ENCODE results near the gene RABEPK.

DNA sequence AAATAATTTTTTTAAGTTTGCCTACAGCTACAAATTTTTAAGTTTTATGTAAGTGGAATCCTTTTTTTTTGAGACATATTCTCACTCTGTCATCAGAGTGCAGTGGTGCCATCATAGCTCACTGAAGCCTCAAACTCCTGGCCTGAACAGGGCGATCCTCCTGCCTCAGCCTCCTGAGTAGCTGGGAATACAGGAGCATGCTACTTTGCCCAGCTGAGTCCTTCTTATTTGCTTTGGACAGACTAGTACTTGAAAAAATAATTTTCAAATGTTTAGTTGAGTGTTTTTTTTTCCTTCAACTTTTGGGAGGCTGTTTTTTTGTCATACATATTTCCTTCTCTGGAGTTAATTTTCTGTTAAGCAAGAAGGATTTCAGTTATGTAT, 68.7 kb downstream of the RABEPK start:
- no peak for TF ChIP-seq EZH2 (IDR thresholded peaks at IDR 0.05; ENCODE audit: insufficient read depth, poor library complexity, severe bottlenecking)
- TF ChIP-seq EZH2phosphoT487 (IDR thresholded peaks at IDR 0.05; ENCODE audit: insufficient read depth, low read depth) = no peak
